PC-3 (cell line): ENCODE data around the gene GPR156.

Experiments used
- EZH2 ChIP-seq: fragments of 300-600 bp; sonication (generic); IDR thresholded peaks from one replicate; pipeline ENCODE4 v1.6.1; 2017; ENCODE audit warnings: antibody characterized with exemption, mild to moderate bottlenecking, low read length; ENCODE audit not compliant: unreplicated experiment
- EZH2phosphoT487 ChIP-seq: fragments of 300-600 bp; sonication (generic); IDR thresholded peaks from 2 replicates; pipeline ENCODE4 v1.6.1; 2018; ENCODE audit warnings: mild to moderate bottlenecking, antibody characterized with exemption, low read length, borderline replicate concordance
- TF ChIP-seq, protein P1 (sequence below): fragments of 300-600 bp; sonication (generic); conservative IDR thresholded peaks from 2 replicates; pipeline ENCODE4 v1.5.1; 2017; ENCODE audit warnings: antibody characterized with exemption, low read depth, mild to moderate bottlenecking, low read length

DNA sequence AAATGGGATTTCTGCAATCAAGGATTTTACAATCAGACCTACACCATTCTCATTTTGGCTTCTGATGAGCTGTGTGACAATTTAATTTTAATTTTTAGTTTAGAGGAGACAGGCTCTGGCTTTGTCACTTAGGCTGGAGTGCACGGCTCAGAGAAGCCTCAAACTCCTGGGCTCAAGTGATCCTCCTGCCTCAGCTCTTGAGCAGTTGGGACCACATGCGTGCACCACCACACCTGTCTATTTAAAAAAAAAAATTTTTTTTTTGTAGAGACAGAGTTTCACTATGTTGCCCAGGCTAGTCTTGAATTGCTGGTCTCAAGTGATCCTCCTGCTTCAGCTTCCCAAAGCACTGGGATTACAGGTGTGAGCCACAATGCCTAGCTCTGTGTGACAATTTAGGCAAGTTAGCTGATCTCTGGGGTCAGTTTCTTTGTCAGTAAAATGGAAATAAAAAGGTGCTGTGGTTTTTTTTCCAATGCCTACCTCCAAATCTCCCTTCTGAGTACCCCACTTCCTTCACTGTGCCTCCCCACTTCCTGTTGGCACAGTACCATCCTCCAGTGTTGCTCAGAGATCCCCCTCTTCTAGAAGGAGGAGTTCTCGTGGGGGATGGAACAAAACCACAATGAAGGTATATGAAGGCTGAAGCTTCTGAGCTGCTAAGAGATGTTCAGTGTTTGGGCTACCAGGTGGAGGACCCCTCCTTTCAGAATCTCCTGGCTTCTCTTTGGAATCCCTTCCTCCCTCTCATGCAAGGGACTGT, 136.7 kb downstream of the GPR156 start:
- TF ChIP-seq EZH2 (no peak), EZH2phosphoT487 (no peak)
- TF ChIP-seq, protein P1, sequence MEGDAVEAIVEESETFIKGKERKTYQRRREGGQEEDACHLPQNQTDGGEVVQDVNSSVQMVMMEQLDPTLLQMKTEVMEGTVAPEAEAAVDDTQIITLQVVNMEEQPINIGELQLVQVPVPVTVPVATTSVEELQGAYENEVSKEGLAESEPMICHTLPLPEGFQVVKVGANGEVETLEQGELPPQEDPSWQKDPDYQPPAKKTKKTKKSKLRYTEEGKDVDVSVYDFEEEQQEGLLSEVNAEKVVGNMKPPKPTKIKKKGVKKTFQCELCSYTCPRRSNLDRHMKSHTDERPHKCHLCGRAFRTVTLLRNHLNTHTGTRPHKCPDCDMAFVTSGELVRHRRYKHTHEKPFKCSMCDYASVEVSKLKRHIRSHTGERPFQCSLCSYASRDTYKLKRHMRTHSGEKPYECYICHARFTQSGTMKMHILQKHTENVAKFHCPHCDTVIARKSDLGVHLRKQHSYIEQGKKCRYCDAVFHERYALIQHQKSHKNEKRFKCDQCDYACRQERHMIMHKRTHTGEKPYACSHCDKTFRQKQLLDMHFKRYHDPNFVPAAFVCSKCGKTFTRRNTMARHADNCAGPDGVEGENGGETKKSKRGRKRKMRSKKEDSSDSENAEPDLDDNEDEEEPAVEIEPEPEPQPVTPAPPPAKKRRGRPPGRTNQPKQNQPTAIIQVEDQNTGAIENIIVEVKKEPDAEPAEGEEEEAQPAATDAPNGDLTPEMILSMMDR: no peak
